Measurements from ENCODE around the gene HDAC5.

Gene HDAC5

GRCh38 chr17:44069974-44070454 is 53.4 kb downstream of the HDAC5 start:
- Histone ChIP-seq H3K9me3 (ENCODE audit: control insufficient read depth, insufficient read depth, low read depth, low read length) (no peaks in the 10 kb centered on the region), H3K27ac (ENCODE audit: extremely low read depth, low read depth, low read length) (peak overlapping the region; percentile 73), H3K36me3 (ENCODE audit: control insufficient read depth in 2 of 2, insufficient read depth in 1 of 2, low read length in 2 of 2) (peaks cover 6 to 20% of the 10 kb centered on the region in 2 experiments; a peak in 2 of 3 replicates), H3K4me1 (ENCODE audit: control insufficient read depth, insufficient read depth, low read length) (peaks cover 12% of the 10 kb centered on the region), H3K4me3 (ENCODE audit: low read depth, low read length) (peak overlapping the region; percentile 50)
- CTCF ChIA-PET: interaction anchor here (0.6 to 1.2 kb wide), 4 partner anchors 27 to 275 kb away, joined by 3 to 4 read pairs (median 4); no protein-coding TSS in a partner anchor
- POLR2A ChIA-PET: interaction anchor here (0.6 to 1.8 kb wide), 14 partner anchors 8 to 879 kb away, joined by 3 to 14 read pairs (median 5); partner anchors contain the start of gene HDAC5
- TF ChIP-seq SP3 (tag by site-specific recombination; IDR thresholded peaks at IDR 0.05): no peak
- no peak for TF ChIP-seq MYNN (tag by site-specific recombination; IDR thresholded peaks at IDR 0.05; ENCODE audit: borderline replicate concordance)
- TF ChIP-seq ZNF404 (tag by site-specific recombination; IDR thresholded peaks at IDR 0.05): no peak
- no peak for TF ChIP-seq ZNF580 (tag by site-specific recombination; IDR thresholded peaks at IDR 0.05)
- no peak for TF ChIP-seq ZNF768 (tag by site-specific recombination; IDR thresholded peaks at IDR 0.05)
- no peak for TF ChIP-seq KLF16 (tag by site-specific recombination; IDR thresholded peaks at IDR 0.05)
- no peak for TF ChIP-seq ZNF354C (tag by site-specific recombination; IDR thresholded peaks at IDR 0.05; ENCODE audit: borderline replicate concordance, low read depth)
- no peak for TF ChIP-seq ZNF24 (tag by site-specific recombination; IDR thresholded peaks at IDR 0.05)
- TF ChIP-seq ZNF157 (tag by site-specific recombination; IDR thresholded peaks at IDR 0.05): no peak
- no peak for TF ChIP-seq YY2 (tag by site-specific recombination; IDR thresholded peaks at IDR 0.05)
- no peak; the same call in 1 of the 2 replicates for TF ChIP-seq ZNF341 (tag by site-specific recombination; IDR thresholded peaks at IDR 0.05; ENCODE audit: low read depth)
- no peak for TF ChIP-seq MZF1 (tag by site-specific recombination; IDR thresholded peaks at IDR 0.05; ENCODE audit: borderline replicate concordance)
- TF ChIP-seq ZNF513 (tag by site-specific recombination; IDR thresholded peaks at IDR 0.05): 0 out of 2 replicates have a peak, but pooled peaks have one; percentile 3
- peak; percentile 13; the same call in 1 of the 2 replicates for TF ChIP-seq ZNF433 (tag by site-specific recombination; IDR thresholded peaks at IDR 0.05; ENCODE audit: low read depth)
- no peak for TF ChIP-seq ZFP69B (tag by site-specific recombination; IDR thresholded peaks at IDR 0.05)
- TF ChIP-seq ZNF292 (tag by site-specific recombination; IDR thresholded peaks at IDR 0.05; ENCODE audit: borderline replicate concordance, low read depth): no peak
- no peak for TF ChIP-seq IKZF3 (tag by site-specific recombination; IDR thresholded peaks at IDR 0.05)
- TF ChIP-seq FEZF1 (tag by site-specific recombination; IDR thresholded peaks at IDR 0.05): no peak
- TF ChIP-seq ZNF791 (tag by site-specific recombination; IDR thresholded peaks at IDR 0.05): no peak
- no peak for TF ChIP-seq ZNF148 (tag by site-specific recombination; IDR thresholded peaks at IDR 0.05; ENCODE audit: borderline replicate concordance)
- TF ChIP-seq ZNF362 (tag by site-specific recombination; IDR thresholded peaks at IDR 0.05): 0 out of 2 replicates have a peak, but pooled peaks have one; percentile 34
- no peak for TF ChIP-seq ZNF560 (tag by site-specific recombination; IDR thresholded peaks at IDR 0.05; ENCODE audit: borderline replicate concordance)
- no peak for TF ChIP-seq ZNF23 (tag by site-specific recombination; IDR thresholded peaks at IDR 0.05; ENCODE audit: borderline replicate concordance)
- TF ChIP-seq ELK4 (IDR thresholded peaks at IDR 0.05; ENCODE audit: borderline replicate concordance, low read depth, low read length): no peak
- TF ChIP-seq ZNF629 (tag by site-specific recombination; IDR thresholded peaks at IDR 0.05): no peak
- peak; percentile 48 for TF ChIP-seq WT1 (tag by site-specific recombination; IDR thresholded peaks at IDR 0.05)
- TF ChIP-seq ZNF112 (tag by site-specific recombination; IDR thresholded peaks at IDR 0.05): no peak
- TF ChIP-seq ZNF677 (tag by site-specific recombination; IDR thresholded peaks at IDR 0.05): no peak
- TF ChIP-seq PRDM10 (tag by site-specific recombination; IDR thresholded peaks at IDR 0.05): peak; percentile 84
